ENCODE data around the gene FTO. TPM values are rescaled to one million over a fixed set of nuclear protein-coding genes. Genes with fewer than 3 reads are reported as not detected.

Gene FTO
- 13.8 TPM for polyA plus RNA-seq (2012; ENCODE audit: insufficient read length, low read depth)

DNA sequence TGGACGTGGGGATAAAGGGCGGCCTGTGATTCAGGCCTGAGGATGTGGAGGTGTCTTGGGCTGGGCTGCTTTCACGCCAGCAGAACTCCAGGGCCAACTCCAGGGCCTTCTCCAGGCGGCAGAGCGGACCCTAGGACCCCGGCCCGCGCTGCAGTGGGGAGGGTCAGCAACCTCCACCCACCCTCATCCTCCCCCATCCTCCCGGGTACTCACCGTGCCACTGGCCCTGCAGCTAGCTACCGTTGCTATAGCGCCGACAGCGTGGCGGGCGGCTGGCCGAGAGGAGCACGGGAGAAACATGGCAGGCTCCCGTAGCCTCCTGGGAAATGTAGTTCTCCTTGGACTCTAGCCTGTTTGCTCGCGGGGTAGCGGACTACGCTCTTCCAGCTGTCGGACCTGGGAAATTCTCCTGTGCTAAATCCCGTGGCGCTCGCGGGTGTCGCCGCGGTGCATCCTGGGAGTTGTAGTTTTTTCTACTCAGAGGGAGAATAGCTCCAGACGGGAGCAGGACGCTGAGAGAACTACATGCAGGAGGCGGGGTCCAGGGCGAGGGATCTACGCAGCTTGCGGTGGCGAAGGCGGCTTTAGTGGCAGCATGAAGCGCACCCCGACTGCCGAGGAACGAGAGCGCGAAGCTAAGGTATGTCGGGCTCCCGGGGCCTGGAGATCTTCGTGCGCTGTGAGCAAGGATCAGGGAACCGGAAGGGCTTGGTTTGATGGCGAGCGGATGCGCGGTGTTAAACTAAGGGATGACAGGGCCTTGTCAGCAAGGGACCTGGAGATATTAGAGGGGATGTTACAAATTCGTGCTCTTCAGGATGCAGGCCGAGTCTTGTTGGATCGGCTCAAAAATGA lies at the start of gene FTO, which contains the start of gene RPGRIP1L:
Gene FTO, plus strand, starts transcription at position 567 of the 855 bp plus-strand sequence.
Gene RPGRIP1L, minus strand, starts transcription at position 270 of the 855 bp plus-strand sequence. CDS start 3,136 bp downstream, outside the sequence.
- TF ChIP-seq FOXP2 (optimal IDR thresholded peaks at IDR 0.05; ENCODE audit: borderline replicate concordance, extremely low read depth, extremely low read length, insufficient read depth) (no peak), POLR2AphosphoS5 (IDR thresholded peaks at IDR 0.05; ENCODE audit: low read depth, low read length) (0 out of 2 replicates have a peak, but pooled peaks have one; percentile 26)

GRCh38 chr16:53654946-53655345 lies 49.0 kb upstream of the FTO start:
- TF ChIP-seq, protein P1, sequence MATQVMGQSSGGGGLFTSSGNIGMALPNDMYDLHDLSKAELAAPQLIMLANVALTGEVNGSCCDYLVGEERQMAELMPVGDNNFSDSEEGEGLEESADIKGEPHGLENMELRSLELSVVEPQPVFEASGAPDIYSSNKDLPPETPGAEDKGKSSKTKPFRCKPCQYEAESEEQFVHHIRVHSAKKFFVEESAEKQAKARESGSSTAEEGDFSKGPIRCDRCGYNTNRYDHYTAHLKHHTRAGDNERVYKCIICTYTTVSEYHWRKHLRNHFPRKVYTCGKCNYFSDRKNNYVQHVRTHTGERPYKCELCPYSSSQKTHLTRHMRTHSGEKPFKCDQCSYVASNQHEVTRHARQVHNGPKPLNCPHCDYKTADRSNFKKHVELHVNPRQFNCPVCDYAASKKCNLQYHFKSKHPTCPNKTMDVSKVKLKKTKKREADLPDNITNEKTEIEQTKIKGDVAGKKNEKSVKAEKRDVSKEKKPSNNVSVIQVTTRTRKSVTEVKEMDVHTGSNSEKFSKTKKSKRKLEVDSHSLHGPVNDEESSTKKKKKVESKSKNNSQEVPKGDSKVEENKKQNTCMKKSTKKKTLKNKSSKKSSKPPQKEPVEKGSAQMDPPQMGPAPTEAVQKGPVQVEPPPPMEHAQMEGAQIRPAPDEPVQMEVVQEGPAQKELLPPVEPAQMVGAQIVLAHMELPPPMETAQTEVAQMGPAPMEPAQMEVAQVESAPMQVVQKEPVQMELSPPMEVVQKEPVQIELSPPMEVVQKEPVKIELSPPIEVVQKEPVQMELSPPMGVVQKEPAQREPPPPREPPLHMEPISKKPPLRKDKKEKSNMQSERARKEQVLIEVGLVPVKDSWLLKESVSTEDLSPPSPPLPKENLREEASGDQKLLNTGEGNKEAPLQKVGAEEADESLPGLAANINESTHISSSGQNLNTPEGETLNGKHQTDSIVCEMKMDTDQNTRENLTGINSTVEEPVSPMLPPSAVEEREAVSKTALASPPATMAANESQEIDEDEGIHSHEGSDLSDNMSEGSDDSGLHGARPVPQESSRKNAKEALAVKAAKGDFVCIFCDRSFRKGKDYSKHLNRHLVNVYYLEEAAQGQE (IDR thresholded peaks at IDR 0.05; ENCODE audit: insufficient read depth in 1 of 2, low read depth in 2 of 2, low read length in 2 of 2) = no peak
- no peak for TF ChIP-seq SIN3A (IDR thresholded peaks at IDR 0.05; ENCODE audit: borderline replicate concordance, insufficient read depth, low read length)
- TF ChIP-seq POLR2AphosphoS5 (IDR thresholded peaks at IDR 0.05; ENCODE audit: low read depth, low read length) = no peak
- TF ChIP-seq FOXP2 (optimal IDR thresholded peaks at IDR 0.05; ENCODE audit: borderline replicate concordance, extremely low read depth, extremely low read length, insufficient read depth) = no peak
- TF ChIP-seq TAF1 (IDR thresholded peaks at IDR 0.05; ENCODE audit: borderline replicate concordance, insufficient read depth, low read length) = no peak

DNA sequence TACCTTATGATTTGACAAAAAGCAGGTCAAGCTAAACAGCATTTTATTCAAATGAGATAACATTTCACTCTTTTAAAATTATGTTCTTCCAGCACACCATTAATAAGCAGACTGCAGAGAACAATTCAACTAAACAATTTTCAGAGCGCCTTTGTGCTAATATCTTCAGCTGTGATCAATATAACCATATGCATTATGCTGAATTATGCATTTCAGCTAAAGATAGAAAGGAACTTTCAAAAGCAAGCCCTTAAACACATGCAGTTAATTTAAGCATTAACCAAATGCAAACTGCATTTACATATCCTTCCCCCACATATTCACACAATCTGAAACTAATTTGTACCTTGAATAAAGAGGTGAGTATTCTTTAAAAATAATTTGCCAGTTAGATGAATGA lies 41.9 kb upstream of the FTO start:
- TF ChIP-seq FOXP2 (optimal IDR thresholded peaks at IDR 0.05; ENCODE audit: borderline replicate concordance, extremely low read depth, extremely low read length, insufficient read depth) (no peak), TAF1 (IDR thresholded peaks at IDR 0.05; ENCODE audit: borderline replicate concordance, insufficient read depth, low read length) (no peak)

- TF ChIP-seq TAF1 (IDR thresholded peaks at IDR 0.05; ENCODE audit: borderline replicate concordance, insufficient read depth, low read length) (no peak), SIN3A (IDR thresholded peaks at IDR 0.05; ENCODE audit: borderline replicate concordance, insufficient read depth, low read length) (no peak), POLR2AphosphoS5 (IDR thresholded peaks at IDR 0.05; ENCODE audit: low read depth, low read length) (no peak), FOXP2 (optimal IDR thresholded peaks at IDR 0.05; ENCODE audit: borderline replicate concordance, extremely low read depth, extremely low read length, insufficient read depth) (no peak)
- TF ChIP-seq, protein P1 (IDR thresholded peaks at IDR 0.05; ENCODE audit: insufficient read depth in 1 of 2, low read depth in 2 of 2, low read length in 2 of 2) = no peak
Observed at GRCh38 chr16:53664724-53665345, 39.1 kb upstream of the FTO start.

GRCh38 chr16:53666786-53667415 lies 37.1 kb upstream of the FTO start:
- TF ChIP-seq, protein P1 (IDR thresholded peaks at IDR 0.05; ENCODE audit: insufficient read depth in 1 of 2, low read depth in 2 of 2, low read length in 2 of 2) = no peak
- TF ChIP-seq SIN3A (IDR thresholded peaks at IDR 0.05; ENCODE audit: borderline replicate concordance, insufficient read depth, low read length) = no peak
- no peak for TF ChIP-seq TAF1 (IDR thresholded peaks at IDR 0.05; ENCODE audit: borderline replicate concordance, insufficient read depth, low read length)
- TF ChIP-seq POLR2AphosphoS5 (IDR thresholded peaks at IDR 0.05; ENCODE audit: low read depth, low read length) = no peak
- no peak for TF ChIP-seq FOXP2 (optimal IDR thresholded peaks at IDR 0.05; ENCODE audit: borderline replicate concordance, extremely low read depth, extremely low read length, insufficient read depth)

All from PFSK-1 (cell line).